Body of pancreas (tissue), 4 donors: Measurements from ENCODE around the gene ZNF628. TPM values are rescaled to one million over a fixed set of nuclear protein-coding genes. Genes with fewer than 3 reads are reported as not detected.

ENCODE experiments used
- ATAC-seq: fragments of 150-250 bp; one replicate; pipeline ENCODE4 v1.9.1; 2016
- DNase-seq, 4 donors: peaks; one replicate each; pipeline ENCODE4 v3.0.0-alpha.2; 2019
- H3K27ac ChIP-seq, 4 donors: fragments of 200-600 bp; sonication (generic); 1 replicate in 3 of 4; 2 replicates in 1 of 4; pipeline versions ENCODE4 v1.5.1 to v1.6.1; 2016 to 2019; ENCODE audit warnings: mild to moderate bottlenecking in 1 of 4, mixed read lengths in 1 of 4, moderate library complexity in 1 of 4
- H3K27me3 ChIP-seq, 2 donors: fragments of 200-600 bp; sonication (generic); one replicate each; pipeline ENCODE4 v1.6.0; 2016; ENCODE audit warnings: mild to moderate bottlenecking in 1 of 2
- H3K36me3 ChIP-seq, 2 donors: fragments of 200-600 bp; sonication (generic); replicated peaks in 1 of 2; 2 replicates each; pipeline ENCODE4 v1.5.1; 2016; ENCODE audit warnings: low read depth in 2 of 2; ENCODE audit not compliant: insufficient read depth in 1 of 2
- H3K4me1 ChIP-seq: fragments of 200-600 bp; sonication (generic); one replicate; pipeline ENCODE4 v1.6.0; 2016
- H3K4me3 ChIP-seq, 2 donors: fragments of 200-600 bp; sonication (generic); 1 replicate in 1 of 2; 2 replicates in 1 of 2; pipeline ENCODE4 v1.5.1; 2016 to 2019
- H3K9me3 ChIP-seq, 3 donors: fragments of 200-600 bp; sonication (generic); 1 replicate in 2 of 3; 2 replicates in 1 of 3; pipeline ENCODE4 v1.5.1; 2016
- POLR2A ChIP-seq, 3 donors: fragments of 450-650 bp; IDR thresholded peaks; one replicate each; pipeline ENCODE4 v1.6.1; 2016; ENCODE audit warnings: antibody characterized with exemption in 3 of 3, mild to moderate bottlenecking in 2 of 3
- WGBS, 2 donors: methylation state at CpG; one replicate each; pipeline ENCODE4 v1.1.5; 2017; 5-methylcytosine and 5-hydroxymethylcytosine counted together
- intact Hi-C: fragments of 100-400 bp; cut with DNase I; formaldehyde crosslinking; loops from one replicate; pipeline ENCODE4 v1.15.1; 2023
- total RNA-seq, 2 donors: library from RNA; depleted of rRNA; stranded (reverse); fragments of >200 nt; gene quantifications; one replicate each; pipeline ENCODE4 v1.1.0, GENCODE V29; 2016
- TF ChIP-seq, protein P1 (sequence below), 7 experiments: fragments of 450-650 bp in 4 of 7; fragments of 200-600 bp in 3 of 7; sonication (generic) in 3 of 7; IDR thresholded peaks; one replicate each; pipeline ENCODE4 v1.5.1; 2016 to 2019; ENCODE audit warnings: antibody characterized with exemption in 7 of 7

The ZNF628 gene
- total RNA-seq, 2 donors from 2014 or later, result 3.4 to 8.2 TPM

DNA sequence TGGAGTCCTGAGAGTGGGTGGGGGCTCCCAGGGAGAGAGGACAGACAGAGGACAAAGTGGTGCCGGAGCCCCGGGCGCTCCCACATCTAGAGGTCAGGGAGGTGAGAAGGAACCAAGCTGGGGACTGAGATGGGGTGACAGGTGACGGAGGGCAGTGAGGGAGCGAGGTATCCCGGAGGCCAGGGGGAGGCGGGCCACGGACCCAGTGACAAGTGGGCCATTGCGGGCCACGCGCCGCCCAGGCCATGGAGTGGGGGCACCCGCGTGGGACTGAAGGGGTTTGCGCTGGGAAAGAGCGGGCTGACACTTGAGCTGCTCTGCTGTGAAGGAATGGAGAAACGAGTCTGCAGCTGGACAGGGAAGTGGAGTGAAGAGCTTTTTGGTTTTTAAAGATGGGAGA is 2.6 kb downstream of the ZNF628 start:
- Histone ChIP-seq H3K4me3 (no peak overlapping the region), H3K27ac (peak overlapping the region; percentile 60 to 76 (median 73)), H3K4me1 (peaks cover 50% of the 10 kb centered on the region), H3K27me3 (no peaks in the 10 kb centered on the region), H3K36me3 (no peaks in the 10 kb centered on the region), H3K9me3 (no peaks in the 10 kb centered on the region)
- WGBS, 2 donors, result 86% methylated on average over 17 of the region's 17 CpGs
- intact Hi-C loops, result no loop called here
- TF ChIP-seq, protein P1, sequence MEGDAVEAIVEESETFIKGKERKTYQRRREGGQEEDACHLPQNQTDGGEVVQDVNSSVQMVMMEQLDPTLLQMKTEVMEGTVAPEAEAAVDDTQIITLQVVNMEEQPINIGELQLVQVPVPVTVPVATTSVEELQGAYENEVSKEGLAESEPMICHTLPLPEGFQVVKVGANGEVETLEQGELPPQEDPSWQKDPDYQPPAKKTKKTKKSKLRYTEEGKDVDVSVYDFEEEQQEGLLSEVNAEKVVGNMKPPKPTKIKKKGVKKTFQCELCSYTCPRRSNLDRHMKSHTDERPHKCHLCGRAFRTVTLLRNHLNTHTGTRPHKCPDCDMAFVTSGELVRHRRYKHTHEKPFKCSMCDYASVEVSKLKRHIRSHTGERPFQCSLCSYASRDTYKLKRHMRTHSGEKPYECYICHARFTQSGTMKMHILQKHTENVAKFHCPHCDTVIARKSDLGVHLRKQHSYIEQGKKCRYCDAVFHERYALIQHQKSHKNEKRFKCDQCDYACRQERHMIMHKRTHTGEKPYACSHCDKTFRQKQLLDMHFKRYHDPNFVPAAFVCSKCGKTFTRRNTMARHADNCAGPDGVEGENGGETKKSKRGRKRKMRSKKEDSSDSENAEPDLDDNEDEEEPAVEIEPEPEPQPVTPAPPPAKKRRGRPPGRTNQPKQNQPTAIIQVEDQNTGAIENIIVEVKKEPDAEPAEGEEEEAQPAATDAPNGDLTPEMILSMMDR (IDR thresholded peaks at IDR 0.05), result no peak
- no peak for TF ChIP-seq POLR2A (IDR thresholded peaks at IDR 0.05)
- DNase-seq, result no peak
- ATAC-seq, result no peak

DNA sequence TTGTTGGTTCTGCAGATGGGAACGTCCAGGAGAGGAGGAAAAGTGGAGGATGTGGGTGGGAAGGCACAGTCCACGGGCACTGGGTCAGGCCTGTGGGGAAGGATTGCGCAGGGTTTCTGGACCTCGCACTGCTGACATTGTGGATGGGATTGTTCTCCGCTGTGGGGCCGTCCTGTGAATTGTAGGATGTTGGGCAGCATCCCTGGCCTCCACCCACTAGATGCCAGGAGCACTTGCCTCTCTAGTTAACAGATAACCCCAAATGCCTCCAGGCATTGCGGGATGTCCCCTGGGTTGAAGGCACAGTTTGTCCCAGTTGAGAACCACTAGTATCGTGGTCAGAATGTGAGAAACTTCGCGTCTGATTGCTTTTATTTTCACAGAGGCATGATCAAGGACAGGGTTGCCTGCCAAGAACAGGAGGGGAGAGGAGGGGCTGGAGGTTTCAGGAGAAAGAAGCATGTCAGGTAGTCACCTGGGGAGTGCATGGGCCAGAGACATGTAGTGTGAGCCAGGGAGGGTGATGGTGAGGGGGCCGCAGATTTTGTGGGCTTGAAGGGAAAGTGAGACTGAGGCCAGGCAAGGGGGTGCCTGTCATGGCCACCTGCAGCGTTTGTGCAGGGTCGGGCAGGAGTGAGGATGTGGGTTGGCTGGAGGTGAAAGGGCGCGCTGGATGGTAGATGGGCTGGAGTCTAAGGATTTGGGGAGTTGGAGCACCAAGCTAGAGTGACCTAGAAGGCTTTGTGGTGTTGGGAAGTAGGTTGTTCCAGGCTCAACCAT is 3.2 kb downstream of the ZNF628 start:
- ATAC-seq, result peak; percentile 28
- DNase-seq, result peak; percentile 59 to 82 (median 74)
- H3K9me3 ChIP-seq, result no peaks in the 10 kb centered on the region
- no peaks in the 10 kb centered on the region for H3K36me3 ChIP-seq
- no peak for TF ChIP-seq POLR2A (IDR thresholded peaks at IDR 0.05)
- TF ChIP-seq, protein P1 (IDR thresholded peaks at IDR 0.05), result no peak
- H3K4me1 ChIP-seq, result peaks cover 56% of the 10 kb centered on the region
- 36 to 41% methylated on average over 14 to 15 of the region's 15 CpGs for WGBS, 2 donors
- no peak overlapping the region for H3K4me3 ChIP-seq
- intact Hi-C loops, result no loop called here
- peak overlapping the region; percentile 60 to 76 (median 73) for H3K27ac ChIP-seq
- H3K27me3 ChIP-seq, result no peaks in the 10 kb centered on the region

DNA sequence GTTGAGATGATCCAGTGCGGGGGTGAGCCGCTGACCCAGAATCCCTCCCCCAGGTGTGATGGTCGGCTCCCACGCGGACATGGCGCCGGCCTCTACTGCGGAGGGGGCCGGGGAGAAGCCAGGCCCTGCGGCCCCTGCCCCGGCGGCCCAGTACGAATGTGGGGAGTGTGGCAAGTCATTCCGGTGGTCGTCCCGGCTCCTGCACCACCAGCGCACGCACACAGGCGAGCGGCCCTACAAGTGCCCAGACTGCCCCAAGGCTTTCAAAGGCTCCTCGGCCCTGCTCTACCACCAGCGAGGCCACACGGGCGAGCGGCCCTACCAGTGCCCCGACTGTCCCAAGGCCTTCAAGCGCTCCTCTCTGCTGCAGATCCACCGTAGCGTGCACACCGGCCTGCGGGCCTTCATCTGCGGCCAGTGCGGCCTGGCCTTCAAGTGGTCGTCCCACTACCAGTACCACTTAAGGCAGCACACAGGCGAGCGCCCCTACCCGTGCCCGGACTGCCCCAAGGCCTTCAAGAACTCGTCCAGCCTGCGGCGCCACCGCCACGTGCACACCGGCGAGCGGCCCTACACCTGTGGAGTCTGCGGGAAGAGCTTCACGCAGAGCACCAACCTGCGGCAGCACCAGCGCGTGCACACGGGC is 4.9 kb downstream of the ZNF628 start:
- TF ChIP-seq, protein P1 (IDR thresholded peaks at IDR 0.05), result no peak
- no peak for TF ChIP-seq POLR2A (IDR thresholded peaks at IDR 0.05)
- ATAC-seq, result no peak
- no peak overlapping the region for H3K27ac ChIP-seq
- H3K9me3 ChIP-seq, result no peaks in the 10 kb centered on the region
- no peaks in the 10 kb centered on the region for H3K36me3 ChIP-seq
- no peak for DNase-seq
- H3K4me3 ChIP-seq, result no peak overlapping the region
- 93% methylated on average over 26 to 45 of the region's 52 CpGs for WGBS, 2 donors
- H3K27me3 ChIP-seq, result no peaks in the 10 kb centered on the region
- intact Hi-C loops, result no loop called here
- H3K4me1 ChIP-seq, result peaks cover 64% of the 10 kb centered on the region

DNA sequence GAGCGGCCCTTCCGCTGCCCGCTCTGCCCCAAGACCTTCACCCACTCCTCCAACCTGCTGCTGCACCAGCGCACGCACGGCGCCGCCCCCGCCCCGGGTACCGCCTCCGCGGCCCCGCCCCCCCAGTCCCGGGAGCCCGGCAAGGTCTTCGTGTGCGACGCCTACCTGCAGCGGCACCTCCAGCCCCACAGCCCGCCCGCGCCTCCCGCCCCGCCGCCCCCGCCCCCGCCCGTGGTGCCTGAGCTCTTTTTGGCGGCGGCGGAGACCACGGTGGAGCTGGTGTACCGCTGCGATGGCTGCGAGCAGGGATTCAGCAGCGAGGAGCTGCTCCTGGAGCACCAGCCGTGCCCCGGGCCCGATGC is 5.4 kb downstream of the ZNF628 start:
- Histone ChIP-seq H3K36me3 (no peaks in the 10 kb centered on the region), H3K27me3 (no peaks in the 10 kb centered on the region), H3K4me3 (no peak overlapping the region), H3K9me3 (no peaks in the 10 kb centered on the region), H3K4me1 (peaks cover 69% of the 10 kb centered on the region), H3K27ac (no peak overlapping the region)
- no peak for TF ChIP-seq POLR2A (IDR thresholded peaks at IDR 0.05)
- TF ChIP-seq, protein P1 (IDR thresholded peaks at IDR 0.05), result no peak
- intact Hi-C loops, result no loop called here
- 79 to 80% methylated on average over 1 to 25 of the region's 40 CpGs for WGBS, 2 donors
- DNase-seq (no peak), ATAC-seq (no peak)
